Parathyroid adenoma (tissue), 2 donors: ENCODE data around the gene ATP6V1B1.

Source experiments
- H2AFZ ChIP-seq: fragments of 300-600 bp; sonication (generic); one replicate; pipeline ENCODE4 v1.7.0; 2017; ENCODE audit warnings: antibody characterized with exemption, mild to moderate bottlenecking
- H3K27ac ChIP-seq: fragments of 300-600 bp; sonication (generic); one replicate; pipeline ENCODE4 v1.7.0; 2017
- H3K27me3 ChIP-seq: fragments of 300-600 bp; sonication (generic); one replicate; pipeline ENCODE4 v1.7.0; 2017; ENCODE audit warnings: low read length; ENCODE audit not compliant: control insufficient read depth, insufficient read depth
- H3K36me3 ChIP-seq: fragments of 300-600 bp; sonication (generic); one replicate; pipeline ENCODE4 v1.7.0; 2017; ENCODE audit warnings: low read length; ENCODE audit not compliant: control insufficient read depth, insufficient read depth
- H3K4me1 ChIP-seq: fragments of 300-600 bp; sonication (generic); one replicate; pipeline ENCODE4 v1.7.0; 2017; ENCODE audit warnings: control low read depth
- H3K4me2 ChIP-seq: fragments of 300-600 bp; sonication (generic); one replicate; pipeline ENCODE4 v1.7.0; 2017; ENCODE audit warnings: low read length
- H3K4me3 ChIP-seq: fragments of 300-600 bp; sonication (generic); one replicate; pipeline ENCODE4 v1.7.0; 2017; ENCODE audit warnings: low read depth, low read length
- H3K79me2 ChIP-seq: fragments of 300-600 bp; sonication (generic); one replicate; pipeline ENCODE4 v1.7.0; 2017; ENCODE audit warnings: control low read depth
- H3K9ac ChIP-seq: fragments of 300-600 bp; sonication (generic); one replicate; pipeline ENCODE4 v1.7.0; 2017; ENCODE audit warnings: mild to moderate bottlenecking
- H3K9me3 ChIP-seq: fragments of 300-600 bp; sonication (generic); one replicate; pipeline ENCODE4 v1.7.0; 2017; ENCODE audit warnings: low read length; ENCODE audit not compliant: control insufficient read depth
- TF ChIP-seq, protein P1 (sequence below): fragments of 300-600 bp; sonication (generic); IDR thresholded peaks from one replicate; pipeline ENCODE4 v1.7.0; 2017; ENCODE audit warnings: antibody characterized with exemption, mild to moderate bottlenecking
- donor health status: primary hyperparathyroidism.

Gene ATP6V1B1

DNA sequence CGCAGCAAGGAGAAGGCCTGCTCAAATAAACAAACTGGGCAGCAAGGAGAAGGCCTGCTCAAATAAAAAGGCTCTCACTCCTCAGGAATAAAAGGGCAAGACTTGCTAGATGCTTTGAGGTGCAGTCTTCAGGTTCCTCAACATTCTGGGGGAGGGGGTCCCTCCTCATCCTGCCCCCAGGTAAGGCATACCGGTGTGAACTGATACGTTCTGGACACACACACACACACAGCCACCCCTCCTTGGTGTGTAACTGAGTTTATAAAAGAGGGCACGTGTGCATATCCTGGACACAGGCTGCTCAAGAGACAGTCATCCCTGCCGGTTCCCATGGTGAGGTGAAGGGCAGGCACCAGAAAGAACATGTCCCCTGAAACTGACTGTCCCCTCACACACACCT, 54.5 kb downstream of the ATP6V1B1 start:
- H2AFZ ChIP-seq = no peak overlapping the region
- H3K9ac ChIP-seq = no peak overlapping the region
- no peaks in the 10 kb centered on the region for H3K27me3 ChIP-seq
- peaks cover 10% of the 10 kb centered on the region for H3K4me1 ChIP-seq
- no peaks in the 10 kb centered on the region for H3K36me3 ChIP-seq
- H3K9me3 ChIP-seq = no peaks in the 10 kb centered on the region
- H3K79me2 ChIP-seq = no peaks in the 10 kb centered on the region
- TF ChIP-seq, protein P1, sequence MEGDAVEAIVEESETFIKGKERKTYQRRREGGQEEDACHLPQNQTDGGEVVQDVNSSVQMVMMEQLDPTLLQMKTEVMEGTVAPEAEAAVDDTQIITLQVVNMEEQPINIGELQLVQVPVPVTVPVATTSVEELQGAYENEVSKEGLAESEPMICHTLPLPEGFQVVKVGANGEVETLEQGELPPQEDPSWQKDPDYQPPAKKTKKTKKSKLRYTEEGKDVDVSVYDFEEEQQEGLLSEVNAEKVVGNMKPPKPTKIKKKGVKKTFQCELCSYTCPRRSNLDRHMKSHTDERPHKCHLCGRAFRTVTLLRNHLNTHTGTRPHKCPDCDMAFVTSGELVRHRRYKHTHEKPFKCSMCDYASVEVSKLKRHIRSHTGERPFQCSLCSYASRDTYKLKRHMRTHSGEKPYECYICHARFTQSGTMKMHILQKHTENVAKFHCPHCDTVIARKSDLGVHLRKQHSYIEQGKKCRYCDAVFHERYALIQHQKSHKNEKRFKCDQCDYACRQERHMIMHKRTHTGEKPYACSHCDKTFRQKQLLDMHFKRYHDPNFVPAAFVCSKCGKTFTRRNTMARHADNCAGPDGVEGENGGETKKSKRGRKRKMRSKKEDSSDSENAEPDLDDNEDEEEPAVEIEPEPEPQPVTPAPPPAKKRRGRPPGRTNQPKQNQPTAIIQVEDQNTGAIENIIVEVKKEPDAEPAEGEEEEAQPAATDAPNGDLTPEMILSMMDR = no peak
- no peak overlapping the region for H3K4me2 ChIP-seq
- H3K4me3 ChIP-seq = no peak overlapping the region
- H3K27ac ChIP-seq = no peak overlapping the region

DNA sequence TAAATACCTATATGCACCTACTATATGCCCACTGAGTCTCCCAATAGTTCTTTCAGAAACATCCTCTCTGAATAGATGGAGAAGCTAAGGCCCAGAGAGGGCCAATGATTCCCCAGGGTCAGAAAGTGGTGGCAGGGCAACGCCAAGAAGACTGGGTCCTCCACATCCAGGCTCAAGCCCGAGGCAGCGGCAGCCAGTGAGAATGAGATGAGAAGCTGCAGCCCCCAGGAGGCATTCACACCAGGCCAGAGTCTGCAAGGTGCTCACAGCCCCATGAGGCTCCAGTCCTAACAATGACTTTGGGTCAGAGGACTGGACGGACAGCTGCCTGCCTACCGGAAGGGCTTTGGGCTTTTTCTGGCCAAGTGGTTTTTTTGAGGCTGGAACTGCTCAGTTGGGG, 55.4 kb downstream of the ATP6V1B1 start:
- Histone ChIP-seq H3K9me3 (no peaks in the 10 kb centered on the region), H3K36me3 (no peaks in the 10 kb centered on the region), H3K4me3 (no peak overlapping the region), H3K27ac (no peak overlapping the region), H3K27me3 (no peaks in the 10 kb centered on the region), H3K79me2 (peaks cover 3% of the 10 kb centered on the region), H3K4me2 (no peak overlapping the region), H2AFZ (no peak overlapping the region), H3K9ac (no peak overlapping the region), H3K4me1 (peaks cover 17% of the 10 kb centered on the region)
- TF ChIP-seq, protein P1 = no peak

DNA sequence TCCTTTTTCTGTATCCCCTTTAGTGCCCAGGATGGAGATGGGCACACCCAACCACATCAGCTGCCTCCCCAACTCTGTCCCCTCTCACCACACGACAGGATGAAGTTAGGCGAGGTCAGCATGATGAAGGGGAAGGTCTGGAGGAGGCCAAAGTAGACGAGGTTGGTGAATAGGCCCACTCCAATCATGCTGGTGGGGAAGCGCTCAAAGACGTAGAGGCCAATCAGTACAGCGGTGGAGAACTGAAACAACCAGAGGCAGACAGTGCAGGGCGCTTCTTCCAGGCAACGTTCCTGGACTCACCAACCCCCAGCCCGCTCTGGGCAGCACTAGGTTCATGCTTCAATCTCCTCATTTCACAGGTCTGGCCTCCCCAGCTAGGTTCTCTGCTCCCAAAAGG, 56.0 kb downstream of the ATP6V1B1 start:
- peaks cover 3% of the 10 kb centered on the region for H3K79me2 ChIP-seq
- H3K4me1 ChIP-seq = peaks cover 17% of the 10 kb centered on the region
- no peak overlapping the region for H3K27ac ChIP-seq
- no peaks in the 10 kb centered on the region for H3K9me3 ChIP-seq
- H3K27me3 ChIP-seq = no peaks in the 10 kb centered on the region
- TF ChIP-seq, protein P1 = no peak
- no peak overlapping the region for H3K4me2 ChIP-seq
- H3K36me3 ChIP-seq = no peaks in the 10 kb centered on the region
- no peak overlapping the region for H3K4me3 ChIP-seq
- H2AFZ ChIP-seq = no peak overlapping the region
- H3K9ac ChIP-seq = no peak overlapping the region

DNA sequence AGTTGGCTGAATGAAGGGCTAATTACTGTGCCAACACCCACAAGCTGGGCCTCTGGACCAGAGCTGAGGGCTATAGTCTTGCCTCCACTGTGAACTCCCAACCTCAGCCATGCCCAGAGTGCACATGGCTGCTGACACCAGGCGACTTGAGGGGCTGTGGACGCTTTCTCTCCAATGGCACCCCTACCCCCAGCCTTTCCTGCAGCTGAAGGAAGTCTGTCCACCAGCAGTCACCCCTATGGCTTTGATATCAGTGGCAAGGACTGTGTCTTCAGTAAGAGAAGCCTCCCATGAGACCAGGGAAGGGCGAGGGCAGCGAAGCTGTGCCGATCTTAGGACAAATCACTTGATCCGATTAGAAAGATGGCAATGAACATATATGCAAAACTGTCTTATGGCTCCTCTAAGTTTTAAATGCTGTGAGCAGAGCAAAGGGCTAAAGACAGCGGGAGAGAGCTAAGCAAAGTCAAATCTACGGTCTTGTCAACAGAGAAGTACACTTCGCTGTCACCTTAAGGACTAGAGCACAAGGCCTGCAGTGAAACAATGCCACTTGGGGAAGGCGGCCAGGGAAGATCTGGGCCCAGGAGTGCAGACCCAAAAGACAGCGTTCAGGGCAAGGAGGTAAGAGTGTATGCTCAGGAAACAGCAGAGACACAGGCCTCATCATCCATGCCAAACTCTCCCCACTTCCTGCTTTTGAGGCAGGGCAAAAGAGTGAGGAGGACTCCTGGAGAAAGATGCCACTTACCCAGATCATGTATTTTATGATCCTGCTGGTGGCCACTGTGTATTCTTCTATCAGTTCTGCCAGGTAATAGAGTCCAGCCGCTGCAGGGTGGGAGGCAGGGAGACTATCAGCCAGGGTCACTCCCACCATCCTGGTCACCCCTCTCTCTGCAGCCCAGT, 57.5 kb downstream of the ATP6V1B1 start:
- H3K9me3 ChIP-seq = no peaks in the 10 kb centered on the region
- H3K27me3 ChIP-seq = no peaks in the 10 kb centered on the region
- H3K27ac ChIP-seq = no peak overlapping the region
- peaks cover 17% of the 10 kb centered on the region for H3K4me1 ChIP-seq
- TF ChIP-seq, protein P1 = no peak
- no peaks in the 10 kb centered on the region for H3K36me3 ChIP-seq
- H2AFZ ChIP-seq = no peak overlapping the region
- H3K4me2 ChIP-seq = peak overlapping the region; percentile 68
- H3K79me2 ChIP-seq = peaks cover 3% of the 10 kb centered on the region
- no peak overlapping the region for H3K9ac ChIP-seq
- H3K4me3 ChIP-seq = peak overlapping the region; percentile 74
